HCT116 (cell line): ENCODE data around the gene F2R.

Source experiments
- CTCF ChIP-seq, 3 experiments: fragments of 200-600 bp in 1 of 3; sonication (generic) in 1 of 3; IDR thresholded peaks in 2 of 3; conservative IDR thresholded peaks in 1 of 3; 2 replicates each; pipeline ENCODE4 v1.5.1; 2012 to 2017; ENCODE audit warnings: low read depth in 2 of 3, low read length in 2 of 3, antibody characterized with exemption in 1 of 3, borderline replicate concordance in 1 of 3, control low read depth in 1 of 3, mild to moderate bottlenecking in 1 of 3, mixed read lengths in 1 of 3, mixed run types in 1 of 3, moderate library complexity in 1 of 3; ENCODE audit not compliant: insufficient read depth in 1 of 3
- MAX ChIP-seq: IDR thresholded peaks from 2 replicates; pipeline ENCODE4 v1.6.1; 2012
- POLR2A ChIP-seq: IDR thresholded peaks from 2 replicates; pipeline ENCODE4 v1.7.0; 2011; ENCODE audit warnings: borderline replicate concordance; ENCODE audit not compliant: insufficient read depth, insufficient read length; ENCODE audit errors: extremely low read depth
- POLR2AphosphoS5 ChIP-seq: IDR thresholded peaks from 2 replicates; pipeline ENCODE4 v1.6.1; 2011; ENCODE audit warnings: mild to moderate bottlenecking, low read depth, low read length, moderate library complexity
- RAD21 ChIP-seq: IDR thresholded peaks from 2 replicates; pipeline ENCODE4 v1.6.1; 2012; ENCODE audit warnings: low read depth, mild to moderate bottlenecking
- SIN3A ChIP-seq: IDR thresholded peaks from 2 replicates; pipeline ENCODE4 v1.6.1; 2012; ENCODE audit warnings: low read depth
- SP1 ChIP-seq: IDR thresholded peaks from 2 replicates; pipeline ENCODE4 v1.6.1; 2012; ENCODE audit warnings: low read depth
- SRF ChIP-seq: IDR thresholded peaks from 2 replicates; pipeline ENCODE4 v1.6.1; 2012; ENCODE audit warnings: low read depth
- TCF7L2 ChIP-seq: IDR thresholded peaks from 2 replicates; pipeline ENCODE4 v1.7.0; 2011; ENCODE audit warnings: borderline replicate concordance, inconsistent platforms; ENCODE audit not compliant: insufficient read depth, insufficient read length; ENCODE audit errors: extremely low read depth
- YY1 ChIP-seq: IDR thresholded peaks from 2 replicates; pipeline ENCODE4 v1.6.1; 2011; ENCODE audit warnings: low read length, low read depth, moderate library complexity, mild to moderate bottlenecking; ENCODE audit not compliant: insufficient replicate concordance; ENCODE audit errors: extremely low read depth
- ZFX ChIP-seq: fragments of 450-650 bp; IDR thresholded peaks from 2 replicates; pipeline ENCODE4 v1.6.1; 2017
- ZNF274 ChIP-seq: fragments of 200-500 bp; sonication (Bioruptor generic); IDR thresholded peaks from 2 replicates; pipeline ENCODE4 v1.6.1; 2014; ENCODE audit warnings: mild to moderate bottlenecking, low read depth, low read length, inconsistent platforms

GRCh38 chr5:76689321-76690036 lies 26.4 kb upstream of the F2R start:
- TF ChIP-seq ZNF274 (no peak), CTCF (IDR thresholded peaks at IDR 0.05 in 2 of 3, conservative IDR thresholded peaks at IDR 0.05 in 1 of 3; ENCODE audit: borderline replicate concordance in 1 of 3, insufficient read depth in 1 of 3, low read depth in 2 of 3, low read length in 2 of 3) (no peak), RAD21 (no peak), YY1 (no peak), POLR2A (no peak), SP1 (peak; percentile 20; the same call in 1 of the 2 replicates), SRF (no peak), ZFX (no peak), MAX (no peak), POLR2AphosphoS5 (no peak), TCF7L2 (no peak), SIN3A (no peak)
